HepG2 (cell line): Measurements from ENCODE around the gene TALDO1. TPM values are rescaled to one million over a fixed set of nuclear protein-coding genes. Genes with fewer than 3 reads are reported as not detected.
A peak's percentile ranks its signal among the peaks of the same experiment; 100 is the strongest.

Experiments used
- CEBPZ ChIP-seq: IDR thresholded peaks from 2 replicates; pipeline ENCODE4 v1.6.1; 2012; ENCODE audit warnings: low read length, improper control_type of control experiment
- CREB3 ChIP-seq: sonication (generic); formaldehyde crosslinking; IDR thresholded peaks from 2 replicates; pipeline ENCODE4 v1.5.0; 2020; ENCODE audit warnings: missing genetic modification reagents
- DR1 ChIP-seq: sonication (generic); formaldehyde crosslinking; IDR thresholded peaks from 2 replicates; pipeline ENCODE4 v1.8.0; 2021; ENCODE audit warnings: mild to moderate bottlenecking, missing genetic modification reagents, inconsistent platforms
- FOSL1 ChIP-seq: sonication (generic); formaldehyde crosslinking; IDR thresholded peaks from 2 replicates; pipeline ENCODE4 v1.9.0; 2021; ENCODE audit warnings: missing genetic modification reagents, borderline replicate concordance
- HNF1A ChIP-seq, 2 experiments: sonication (generic) in 1 of 2; formaldehyde crosslinking in 1 of 2; IDR thresholded peaks; 2 replicates each; pipeline versions ENCODE4 v1.4.0 to v1.6.1; 2016 to 2020; ENCODE audit warnings: borderline replicate concordance in 1 of 2, low read depth in 1 of 2, mild to moderate bottlenecking in 1 of 2, missing genetic modification reagents in 1 of 2
- HNRNPK ChIP-seq: fragments of 200-400 bp; formaldehyde crosslinking; IDR thresholded peaks from 2 replicates; pipeline ENCODE4 v1.6.1; 2018; ENCODE audit warnings: low read length, low read depth, moderate library complexity, mild to moderate bottlenecking; ENCODE audit not compliant: poor library complexity, severe bottlenecking
- JUN ChIP-seq: sonication (generic); formaldehyde crosslinking; IDR thresholded peaks from 2 replicates; pipeline ENCODE4 v1.4.0; 2020; ENCODE audit warnings: mild to moderate bottlenecking, missing genetic modification reagents
- MXD4 ChIP-seq: IDR thresholded peaks from 2 replicates; pipeline ENCODE4 v1.6.1; 2016; ENCODE audit warnings: mild to moderate bottlenecking, missing biosample characterization, missing genetic modification reagents
- RARG ChIP-seq: sonication (generic); formaldehyde crosslinking; IDR thresholded peaks from 2 replicates; pipeline ENCODE4 v1.4.0; 2020; ENCODE audit warnings: low read depth, mild to moderate bottlenecking, missing genetic modification reagents
- SP4 ChIP-seq: sonication (generic); formaldehyde crosslinking; IDR thresholded peaks from 2 replicates; pipeline ENCODE4 v1.8.1; 2023; ENCODE audit warnings: mild to moderate bottlenecking, missing genetic modification reagents
- TP53 ChIP-seq: sonication (generic); formaldehyde crosslinking; conservative IDR thresholded peaks from 2 replicates; pipeline ENCODE4 v1.4.0; 2020; ENCODE audit warnings: missing genetic modification reagents
- ZBTB46 ChIP-seq: sonication (generic); formaldehyde crosslinking; IDR thresholded peaks from 2 replicates; pipeline ENCODE4 v1.4.0; 2020; ENCODE audit warnings: mild to moderate bottlenecking, missing genetic modification reagents, borderline replicate concordance
- ZFP90 ChIP-seq: sonication (generic); formaldehyde crosslinking; IDR thresholded peaks from 2 replicates; pipeline ENCODE4 v1.8.0; 2022; ENCODE audit warnings: missing genetic modification reagents, mild to moderate bottlenecking, inconsistent platforms, borderline replicate concordance
- ZNF329 ChIP-seq: sonication (generic); formaldehyde crosslinking; IDR thresholded peaks from 2 replicates; pipeline ENCODE4 v1.9.0; 2021; ENCODE audit warnings: low read depth, mild to moderate bottlenecking, missing genetic modification reagents
- ZNF569 ChIP-seq: sonication (generic); formaldehyde crosslinking; IDR thresholded peaks from 2 replicates; pipeline ENCODE4 v1.5.0; 2020; ENCODE audit warnings: mild to moderate bottlenecking, missing genetic modification reagents, moderate library complexity, borderline replicate concordance
- ZNF713 ChIP-seq: sonication (generic); formaldehyde crosslinking; IDR thresholded peaks from 2 replicates; pipeline ENCODE4 v1.4.0; 2020; ENCODE audit warnings: mild to moderate bottlenecking, missing genetic modification reagents
- ZNF780A ChIP-seq: sonication (generic); formaldehyde crosslinking; IDR thresholded peaks from 2 replicates; pipeline ENCODE4 v1.8.0; 2022; ENCODE audit warnings: mild to moderate bottlenecking, missing genetic modification reagents, moderate library complexity
- polyA plus RNA-seq, 8 experiments: library from polyadenylated mRNA; depleted of rRNA in 3 of 8; stranded (reverse) in 7 of 8; unstranded in 1 of 8; fragments of >200 nt; fragmentation: Illumina TruSeq in 4 of 8; extraction: Trizol in 4 of 8; gene quantifications; 2 replicates each; pipeline versions ENCODE4 v1.2.1 to v1.2.3, GENCODE V29; 2011 to 2016; ENCODE audit warnings: low read depth in 4 of 8, missing spikeins in 1 of 8, mixed read lengths in 1 of 8; ENCODE audit not compliant: insufficient read depth in 1 of 8
- total RNA-seq, 5 experiments: library from RNA; depleted of rRNA; stranded (reverse); fragments of >200 nt; fragmentation: Illumina TruSeq; extraction: Trizol; gene quantifications; 2 replicates each; pipeline ENCODE4 v1.2.3, GENCODE V29; 2016; ENCODE audit warnings: low read depth in 1 of 5

Gene TALDO1
- total and polyA plus RNA-seq, 2 of the 13 experiments (the other 11 are each of a cell fraction or from before 2014, with no cell fraction given), result 107 to 240 TPM

- TF ChIP-seq HNF1A (IDR thresholded peaks at IDR 0.05; ENCODE audit: low read depth) (no peak), HNF1A (CRISPR knock-in tag; IDR thresholded peaks at IDR 0.05; ENCODE audit: borderline replicate concordance) (no peak), CEBPZ (no peak), JUN (CRISPR knock-in tag) (no peak), SP4 (peak; percentile 61), TP53 (CRISPR knock-in tag) (no peak), ZBTB46 (CRISPR knock-in tag) (no peak), DR1 (CRISPR knock-in tag) (no peak), CREB3 (CRISPR knock-in tag) (peak; percentile 57; the same call in 1 of the 2 replicates), ZNF329 (CRISPR knock-in tag) (no peak), ZFP90 (CRISPR knock-in tag) (no peak), RARG (0 out of 2 replicates have a peak, but pooled peaks have one; percentile 64), ZNF713 (0 out of 2 replicates have a peak, but pooled peaks have one; percentile 53), FOSL1 (CRISPR knock-in tag) (no peak), MXD4 (CRISPR knock-in tag) (no peak), HNRNPK (peak; percentile 27), ZNF780A (no peak), ZNF569 (CRISPR knock-in tag) (no peak)
Observed at GRCh38 chr11:777288-778255, 30.3 kb downstream of the TALDO1 start, which contains the start of gene GATD1 (continued).
